Hematopoietic multipotent progenitor cell treated with erythropoietin and hydrocortisone succinate and interleukin-3 and kit ligand, for 17 days (in vitro differentiated cells): Measurements from ENCODE around the gene PRG3.
"Not testable (repeated sequence)": the region's sequence is repeated elsewhere in the genome, so short reads cannot be mapped to it uniquely, and the experiment has no call there.

Source experiments
- DNase-seq: peaks from one replicate; pipeline ENCODE4 v3.0.0-alpha.2; 2015; ENCODE audit warnings: low spot score

Gene PRG3

GRCh38 chr11:57338142-57338541 lies 42.8 kb downstream of the PRG3 start, which contains the start of gene P2RX3:
Gene P2RX3, plus strand, starts transcription at chr11:57338352. Its CDS starts 199 bp downstream, at chr11:57338551.
- no peak for DNase-seq

GRCh38 chr11:57336856-57337255 lies 44.1 kb downstream of the PRG3 start:
- not testable (repeated sequence) for DNase-seq

DNA sequence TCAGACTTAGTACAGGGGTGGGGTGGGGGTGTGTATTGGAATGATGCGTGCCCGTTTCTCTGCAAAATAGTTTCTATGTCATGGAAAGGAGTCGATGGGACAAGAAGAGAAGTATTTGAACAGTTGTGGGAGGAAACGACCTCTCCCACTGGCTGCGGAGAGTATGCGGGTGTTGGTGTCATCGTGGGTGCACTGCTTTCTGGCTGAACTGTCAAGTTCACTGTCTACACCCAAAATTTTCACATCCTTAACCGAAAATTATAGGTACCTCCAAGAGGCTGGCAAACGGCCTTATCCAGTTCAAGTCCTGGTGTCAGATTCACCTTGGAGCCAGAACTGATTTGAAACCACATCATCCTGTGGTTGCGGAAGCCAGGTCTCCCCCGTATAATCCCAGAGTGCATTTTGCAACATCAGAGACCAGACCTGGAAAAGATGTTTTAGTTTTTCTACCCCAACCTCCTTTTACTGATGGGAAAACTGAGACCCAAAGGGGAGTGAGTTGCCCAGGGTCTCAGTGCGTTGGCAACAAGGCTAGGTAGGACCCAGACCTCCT lies 44.8 kb downstream of the PRG3 start:
- DNase-seq = no peak

- DNase-seq = peak; percentile 69
These were observed 45.4 kb downstream of the PRG3 start, which contains the start of gene SSRP1 for GRCh38 chr11:57335343-57336110. Gene SSRP1, minus strand, starts transcription at chr11:57335892. Its CDS starts 771 bp downstream, at chr11:57335121.

DNA sequence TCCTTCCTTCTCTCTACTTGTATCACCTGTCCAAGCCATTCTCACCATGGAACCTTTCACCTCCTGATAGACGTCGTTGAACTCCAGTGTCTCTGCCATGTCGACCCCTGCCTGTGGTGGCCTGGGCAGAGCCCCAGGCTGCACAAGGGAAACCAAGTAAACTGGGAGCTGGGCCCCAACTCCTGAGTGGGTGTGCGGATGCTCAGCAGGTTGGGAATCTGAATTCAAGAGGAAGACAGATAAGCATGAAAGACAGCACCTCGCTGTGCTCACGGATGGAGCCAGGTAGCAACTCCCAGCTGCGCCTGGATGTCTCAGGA lies 46.0 kb downstream of the PRG3 start:
- no peak for DNase-seq

DNA sequence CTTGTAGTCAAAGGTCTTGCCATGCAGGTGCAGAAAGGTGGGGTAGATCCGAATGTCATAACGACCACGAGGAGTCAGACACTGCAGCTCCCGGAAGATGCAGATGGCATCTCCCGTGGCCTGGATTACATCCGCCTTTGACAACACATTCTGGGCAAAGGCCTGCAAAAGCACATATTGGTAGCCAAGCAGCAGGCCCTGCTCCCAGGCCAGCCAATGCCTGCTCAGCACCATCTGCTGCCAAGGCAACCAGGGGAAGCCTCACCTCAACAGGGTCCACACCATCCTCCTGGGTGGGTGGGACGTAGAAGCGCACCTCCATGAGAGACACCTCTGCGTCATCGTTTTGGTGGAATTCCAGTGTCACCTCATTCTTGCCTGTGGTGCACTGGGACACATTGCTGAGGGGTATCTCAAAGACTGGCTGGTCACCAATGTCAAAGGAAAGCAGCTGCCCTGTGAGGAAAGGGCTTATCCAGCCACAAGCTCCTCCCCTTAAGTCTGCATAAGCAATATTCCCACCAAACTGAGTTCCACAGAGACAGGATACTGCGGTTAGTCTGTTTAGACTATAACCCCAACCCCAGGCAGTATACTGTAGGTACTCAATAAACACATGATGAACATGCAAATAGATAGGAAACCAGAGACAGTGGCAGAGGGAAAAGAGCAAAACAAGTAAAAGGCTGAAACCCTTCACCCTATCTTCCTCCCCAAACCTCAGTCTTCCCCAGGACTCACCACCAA lies 48.1 kb downstream of the PRG3 start:
- DNase-seq = no peak

GRCh38 chr11:57331720-57332119 lies 49.2 kb downstream of the PRG3 start:
- no peak for DNase-seq

DNA sequence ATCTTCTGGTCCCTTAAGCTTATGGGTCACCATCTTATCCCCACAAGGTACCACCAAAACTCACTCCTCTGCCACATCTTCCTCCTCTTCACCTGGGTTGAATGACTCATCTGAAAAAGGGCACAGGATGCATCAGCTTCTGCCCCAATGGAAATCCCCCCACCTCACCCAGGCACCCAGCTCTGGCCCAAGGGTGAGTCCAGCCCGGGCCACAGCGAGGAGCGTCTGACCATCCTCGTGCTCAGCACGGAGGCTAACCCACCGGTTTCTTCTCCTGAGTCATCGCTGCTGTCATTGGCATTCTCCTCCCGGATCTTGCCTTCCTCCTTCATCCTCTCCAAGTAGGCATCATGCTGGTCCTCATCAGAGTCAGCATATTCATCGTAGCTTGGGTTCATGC lies 50.9 kb downstream of the PRG3 start:
- no peak for DNase-seq

GRCh38 chr11:57327721-57328120 lies 53.2 kb downstream of the PRG3 start:
- no peak for DNase-seq
